Gastrocnemius medialis (tissue), 4 donors: ENCODE data around the gene BEAN1.

Experiments used
- POLR2A ChIP-seq, 2 donors: fragments of 450-650 bp; IDR thresholded peaks; one replicate each; pipeline ENCODE4 v1.6.1; 2017; ENCODE audit warnings: antibody characterized with exemption in 2 of 2, mild to moderate bottlenecking in 2 of 2, moderate library complexity in 2 of 2
- TF ChIP-seq, protein P1 (sequence below), 5 experiments: fragments of 450-650 bp in 3 of 5; fragments of 200-600 bp in 2 of 5; sonication (generic) in 2 of 5; IDR thresholded peaks in 4 of 5; conservative IDR thresholded peaks in 1 of 5; 1 replicate in 4 of 5; 2 replicates in 1 of 5; pipeline ENCODE4 v1.5.1; 2016 to 2019; ENCODE audit warnings: antibody characterized with exemption in 5 of 5, mild to moderate bottlenecking in 3 of 5, moderate library complexity in 3 of 5

DNA sequence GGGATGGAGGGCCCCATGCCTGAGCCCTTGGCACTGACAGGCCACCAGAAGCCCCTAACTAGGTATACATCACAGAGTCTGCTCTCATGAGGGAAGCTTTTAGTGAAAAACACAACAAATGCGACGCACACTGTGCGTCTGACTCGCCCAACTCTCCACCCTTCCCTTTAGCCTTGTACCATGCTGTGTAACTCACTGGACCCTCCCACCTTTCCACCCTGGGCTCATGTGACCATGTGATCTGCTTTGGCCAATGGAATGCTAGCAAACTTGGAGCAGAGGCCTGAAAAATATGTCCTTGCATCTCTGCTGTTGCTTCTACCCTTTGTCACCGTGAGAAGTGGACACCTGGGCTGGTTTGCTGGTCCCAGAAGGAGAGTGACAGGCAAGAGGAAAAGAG, 101.2 kb downstream of the BEAN1 start:
- TF ChIP-seq, protein P1, sequence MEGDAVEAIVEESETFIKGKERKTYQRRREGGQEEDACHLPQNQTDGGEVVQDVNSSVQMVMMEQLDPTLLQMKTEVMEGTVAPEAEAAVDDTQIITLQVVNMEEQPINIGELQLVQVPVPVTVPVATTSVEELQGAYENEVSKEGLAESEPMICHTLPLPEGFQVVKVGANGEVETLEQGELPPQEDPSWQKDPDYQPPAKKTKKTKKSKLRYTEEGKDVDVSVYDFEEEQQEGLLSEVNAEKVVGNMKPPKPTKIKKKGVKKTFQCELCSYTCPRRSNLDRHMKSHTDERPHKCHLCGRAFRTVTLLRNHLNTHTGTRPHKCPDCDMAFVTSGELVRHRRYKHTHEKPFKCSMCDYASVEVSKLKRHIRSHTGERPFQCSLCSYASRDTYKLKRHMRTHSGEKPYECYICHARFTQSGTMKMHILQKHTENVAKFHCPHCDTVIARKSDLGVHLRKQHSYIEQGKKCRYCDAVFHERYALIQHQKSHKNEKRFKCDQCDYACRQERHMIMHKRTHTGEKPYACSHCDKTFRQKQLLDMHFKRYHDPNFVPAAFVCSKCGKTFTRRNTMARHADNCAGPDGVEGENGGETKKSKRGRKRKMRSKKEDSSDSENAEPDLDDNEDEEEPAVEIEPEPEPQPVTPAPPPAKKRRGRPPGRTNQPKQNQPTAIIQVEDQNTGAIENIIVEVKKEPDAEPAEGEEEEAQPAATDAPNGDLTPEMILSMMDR (IDR thresholded peaks at IDR 0.05 in 4 of 5, conservative IDR thresholded peaks at IDR 0.05 in 1 of 5), result no peak
- TF ChIP-seq POLR2A (IDR thresholded peaks at IDR 0.05), result no peak
